Activated effector memory CD4-positive, alpha-beta T cell treated with anti-CD3 and anti-CD28 coated beads, Interleukin-2, amount 50 U/mL, for 16 hours (primary cell): ENCODE results near the gene SKAP1.
"Not testable (repeated sequence)": the region's sequence is repeated elsewhere in the genome, so short reads cannot be mapped to it uniquely, and the experiment has no call there.

Experiments
- DNase-seq: peaks from one replicate; pipeline ENCODE4 v3.0.0-alpha.2; 2020

SKAP1 gene

DNA sequence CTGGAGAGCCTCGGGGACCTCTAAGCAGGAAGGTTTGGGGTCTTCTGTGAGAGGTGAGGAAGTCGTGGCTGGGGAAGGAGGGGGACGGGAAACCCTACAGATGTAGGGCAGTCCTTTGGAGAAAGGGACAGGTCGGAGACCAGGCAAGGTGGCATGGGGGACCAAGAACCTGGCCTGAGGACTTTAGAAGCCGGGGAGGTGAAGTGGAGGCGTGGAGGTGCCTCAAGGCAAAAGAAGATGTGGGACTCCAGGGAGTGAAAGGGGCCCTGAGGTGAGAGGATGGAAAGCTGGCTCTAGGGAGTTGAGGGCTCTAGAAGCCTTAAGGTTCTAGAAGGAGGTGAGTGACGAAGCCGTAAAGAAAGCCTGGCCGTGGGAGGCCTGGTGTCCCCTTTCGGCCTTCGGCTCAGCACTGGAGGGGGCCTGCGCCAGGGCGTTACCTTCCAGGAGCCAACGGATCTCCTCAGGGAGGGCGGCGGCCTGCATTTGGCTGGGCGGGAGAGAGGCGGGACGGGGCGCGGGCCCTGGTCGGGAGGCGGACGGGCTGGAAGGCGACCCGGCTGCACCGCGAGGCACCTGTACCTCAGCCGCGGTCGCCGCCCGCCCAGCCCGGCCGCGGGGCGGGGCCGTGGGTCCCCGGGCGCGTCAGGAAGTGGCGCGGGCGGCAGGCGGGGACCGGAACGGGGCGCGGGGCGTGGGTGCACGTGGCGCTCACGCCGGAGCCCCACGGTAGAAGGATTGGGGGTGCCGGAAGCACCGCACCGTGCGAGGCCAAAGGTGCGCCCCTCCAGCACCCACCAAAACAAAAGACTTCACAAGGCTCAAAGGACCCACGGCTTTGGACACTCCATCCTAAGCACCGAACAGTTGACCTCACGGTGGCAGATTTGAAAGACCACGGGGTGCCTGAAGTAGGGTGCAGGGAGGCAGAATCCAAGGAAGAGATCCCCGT, at the start of gene SKAP1:
SKAP1 (minus strand) TSS at position 577 of the 949 bp plus-strand sequence.
- peak; percentile 90 for DNase-seq

DNA sequence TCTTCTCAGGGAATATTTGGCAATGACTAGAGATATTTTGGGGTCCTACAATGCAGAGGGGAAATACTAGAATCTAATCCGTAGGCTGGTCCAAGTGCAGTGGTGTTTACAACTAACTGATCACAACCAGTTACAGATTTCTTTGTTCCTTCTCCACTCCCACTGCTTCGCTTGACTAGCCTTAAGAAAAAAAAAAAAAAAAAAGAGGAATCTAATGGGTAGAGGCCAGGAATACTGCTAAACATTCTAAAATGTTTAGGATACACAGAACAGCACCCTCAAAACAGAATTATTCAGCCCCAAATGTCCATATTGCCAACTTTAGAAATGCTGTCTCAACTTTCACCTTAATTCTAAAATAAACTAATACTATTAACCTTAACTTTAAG, 49.0 kb upstream of the SKAP1 start:
- no peak for DNase-seq

DNA sequence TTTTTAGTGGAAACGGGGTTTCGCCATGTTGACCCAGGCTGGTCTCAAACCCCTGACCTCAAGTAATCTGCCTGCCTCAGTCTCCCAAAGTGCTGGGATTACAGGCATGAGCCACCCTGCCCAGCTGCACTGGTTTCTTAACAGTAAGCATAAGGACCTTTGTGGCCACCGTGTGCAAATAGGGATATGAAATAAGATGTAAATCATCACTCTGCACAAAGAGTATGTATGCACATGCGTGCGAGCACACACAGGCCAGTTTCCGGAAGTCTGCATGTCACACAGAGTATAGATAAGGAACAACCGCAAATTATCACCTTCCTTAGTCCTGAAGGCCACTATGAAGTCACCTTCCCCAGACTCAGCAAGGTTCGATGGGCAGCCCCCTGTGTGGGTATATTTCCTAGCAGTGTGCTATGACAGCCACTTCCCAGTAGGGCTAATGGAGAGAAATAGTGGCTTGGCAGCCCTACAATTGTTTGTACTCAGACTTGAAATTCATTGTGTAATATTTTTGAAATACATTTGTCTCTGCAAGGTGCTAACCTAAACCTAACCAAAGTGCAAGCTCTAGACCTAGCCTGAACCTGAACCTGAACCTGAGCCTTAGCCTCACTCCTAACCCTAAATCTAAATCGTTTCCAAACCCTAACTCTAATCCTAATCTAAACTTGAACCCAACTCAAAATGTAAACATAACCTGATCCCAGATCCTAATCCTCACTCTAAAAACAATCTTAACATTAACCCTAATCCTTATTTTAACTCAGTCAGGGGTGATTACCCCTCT, 48.4 kb upstream of the SKAP1 start:
- no peak for DNase-seq

DNA sequence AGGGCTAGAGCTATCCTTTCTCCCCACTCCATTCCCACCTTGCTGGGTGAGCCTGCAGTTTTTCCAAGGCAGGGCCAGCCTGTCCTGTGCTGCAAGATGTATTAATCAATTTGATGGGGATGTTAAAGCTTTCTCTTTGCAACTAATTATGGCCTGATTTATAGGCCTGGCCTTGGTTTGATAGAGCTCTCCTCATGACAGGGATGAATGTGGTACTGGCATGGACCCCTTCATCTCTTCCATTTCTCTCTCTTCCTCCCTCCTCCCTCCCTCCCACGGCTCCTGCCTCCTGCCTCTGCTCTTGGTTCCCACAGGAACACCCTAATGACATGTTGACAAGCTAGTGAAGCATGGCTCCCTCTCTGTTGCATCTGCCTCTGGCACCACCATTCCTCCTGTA, 47.2 kb upstream of the SKAP1 start:
- DNase-seq, result no peak

DNA sequence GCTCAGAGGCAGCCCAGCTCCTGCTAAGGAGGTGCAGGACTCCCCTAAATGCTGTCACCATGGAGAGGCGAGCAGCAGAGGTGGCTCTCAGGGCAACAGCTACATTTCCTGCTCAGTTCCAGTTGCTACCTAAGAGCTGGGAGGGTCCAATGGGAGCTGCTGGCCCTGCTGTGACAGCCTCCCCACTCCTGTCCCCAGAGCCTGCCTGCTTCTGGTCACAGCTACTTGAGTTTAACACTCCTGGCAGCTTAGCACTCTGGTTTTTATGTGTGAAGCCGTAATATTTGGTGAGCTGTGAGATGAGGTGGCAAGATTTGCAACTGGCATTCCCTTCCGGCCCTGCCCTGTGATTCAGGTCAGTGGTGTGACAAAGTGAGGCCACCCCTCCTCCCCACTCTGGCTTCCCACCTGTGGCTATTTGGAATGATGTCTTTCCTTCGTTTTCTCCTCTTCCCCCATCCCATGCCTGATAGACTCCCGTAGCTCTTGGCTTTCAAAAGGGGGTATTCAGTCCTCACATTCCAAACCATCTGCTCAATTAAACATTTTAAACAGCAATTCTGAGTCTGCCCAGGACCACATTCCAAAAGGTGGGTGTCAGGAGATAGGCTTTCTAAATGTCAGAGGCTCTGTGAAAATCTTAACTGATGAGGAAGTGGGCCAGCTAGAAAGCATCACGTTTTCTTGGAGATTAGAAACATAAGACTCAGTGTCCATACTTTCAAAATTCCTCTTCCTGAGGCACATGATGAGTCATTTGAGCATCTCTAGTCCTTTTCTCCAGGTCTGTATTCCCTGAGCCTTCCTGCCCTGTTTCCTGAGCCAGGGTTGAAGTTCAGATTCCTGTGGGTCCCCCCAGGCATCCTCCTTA, 42.6 kb upstream of the SKAP1 start:
- no peak for DNase-seq

DNA sequence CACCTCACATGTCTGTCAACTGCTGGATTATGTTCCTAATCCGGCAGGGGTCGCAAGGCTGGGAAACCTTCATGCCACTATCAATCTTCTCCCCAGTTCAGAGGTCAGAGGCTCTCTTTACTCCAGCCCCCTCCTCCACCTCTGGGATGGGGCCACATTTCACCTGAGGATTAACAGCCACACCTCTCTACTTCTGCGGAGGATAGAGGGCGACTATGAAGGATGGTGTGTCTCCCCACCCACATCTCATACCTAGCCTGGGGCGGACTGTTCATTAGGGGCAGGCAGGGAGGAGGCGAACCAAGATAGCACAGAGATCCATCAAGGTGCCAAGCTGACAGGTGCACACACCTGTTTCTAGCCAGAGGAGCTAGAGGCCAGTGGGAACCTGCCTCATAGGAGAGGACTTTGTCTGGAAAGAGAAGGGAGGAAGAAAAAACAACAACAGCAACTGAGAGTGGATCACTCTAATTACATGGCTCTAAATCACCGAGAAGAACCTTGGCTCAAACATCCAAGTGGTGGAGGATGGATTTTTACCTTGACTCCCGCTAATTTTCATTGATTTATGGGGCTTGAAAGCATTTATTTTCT, 41.9 kb upstream of the SKAP1 start:
- DNase-seq, result no peak

DNA sequence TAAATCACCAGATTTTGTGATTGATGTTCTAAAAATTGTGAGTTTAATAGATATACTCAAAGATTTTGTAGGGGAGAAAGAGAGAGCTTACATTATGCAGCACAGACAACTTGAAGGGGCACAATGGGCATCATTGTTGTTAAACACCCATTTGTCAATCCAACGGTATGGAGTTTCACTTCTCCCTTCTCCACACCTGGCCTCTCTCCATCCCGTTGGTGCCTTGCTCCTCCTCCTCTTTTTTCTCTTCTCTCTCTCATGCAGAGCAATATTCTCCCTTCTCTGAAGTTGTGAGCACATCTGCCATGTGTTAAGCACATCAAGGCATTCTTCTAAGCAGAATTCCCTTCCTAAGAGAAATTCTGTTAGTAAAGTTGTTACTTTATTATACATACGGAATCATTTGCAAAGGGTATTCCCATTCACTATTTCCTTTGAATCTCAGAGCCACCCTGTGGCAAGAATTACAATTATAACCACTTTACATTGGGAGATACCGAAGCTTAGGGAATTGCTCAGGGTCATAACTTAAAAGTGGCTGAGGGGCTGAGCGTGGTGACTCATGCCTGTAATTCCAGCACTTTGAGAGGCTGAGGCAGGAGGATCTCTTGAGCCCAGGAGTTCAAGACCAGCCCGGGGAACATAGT, 40.5 kb upstream of the SKAP1 start:
- DNase-seq, result no peak

DNA sequence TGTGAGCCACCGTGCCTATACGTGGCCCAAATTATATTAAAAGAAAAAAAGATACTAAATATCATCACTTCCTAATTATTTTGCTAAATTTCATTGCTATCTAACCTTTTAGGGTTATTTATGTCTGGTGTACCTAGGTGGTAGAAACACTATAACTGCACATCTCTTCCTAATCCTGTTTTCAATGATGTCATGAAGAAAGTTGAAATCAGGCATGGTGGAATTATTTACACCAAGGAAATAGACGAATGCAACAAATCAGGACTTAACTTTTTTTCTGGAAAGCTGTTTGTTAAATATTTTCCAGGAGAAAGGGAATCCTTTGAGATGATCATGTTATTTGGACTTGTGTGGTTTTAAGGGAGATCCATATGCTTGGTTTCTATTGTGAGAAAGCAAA, 39.2 kb upstream of the SKAP1 start:
- no peak for DNase-seq

DNA sequence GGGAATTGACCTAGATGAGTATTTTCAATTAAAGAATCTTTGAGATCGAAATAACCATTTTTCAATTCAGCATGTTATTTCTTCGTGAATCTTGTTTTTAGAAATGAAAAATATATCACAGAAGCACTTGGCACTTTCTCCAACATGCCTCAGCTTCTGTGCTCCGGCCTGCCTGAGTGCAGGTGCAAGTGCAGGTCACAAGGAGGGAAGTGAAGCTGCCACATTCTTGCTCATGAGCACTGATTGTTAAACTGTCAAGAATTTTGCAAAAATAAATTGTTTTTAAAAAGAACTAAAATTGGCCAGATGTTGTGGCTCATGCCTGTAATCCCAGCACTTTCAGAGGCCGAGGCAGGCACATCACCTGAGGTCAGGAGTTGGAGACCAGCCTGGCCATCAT, 38.3 kb upstream of the SKAP1 start:
- no peak for DNase-seq

DNA sequence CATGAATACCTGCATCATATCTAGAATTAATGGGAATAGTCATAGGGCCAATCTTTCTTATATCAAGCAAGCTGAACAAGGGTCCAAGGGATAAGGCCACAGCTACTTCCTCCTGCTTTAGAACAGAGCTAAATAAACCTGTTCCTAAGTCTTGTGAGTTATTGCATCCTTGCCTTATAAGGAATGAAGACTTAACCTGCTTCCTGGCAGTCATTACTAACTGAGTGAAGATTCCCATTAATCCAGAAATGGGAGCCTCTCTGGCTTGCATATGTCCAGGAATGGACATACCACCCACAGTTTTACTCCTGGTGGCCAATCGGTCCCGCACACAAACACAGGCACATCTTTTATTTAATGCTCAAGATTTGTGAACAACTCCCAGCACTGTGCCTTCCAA, 35.9 kb upstream of the SKAP1 start:
- DNase-seq, result no peak

DNA sequence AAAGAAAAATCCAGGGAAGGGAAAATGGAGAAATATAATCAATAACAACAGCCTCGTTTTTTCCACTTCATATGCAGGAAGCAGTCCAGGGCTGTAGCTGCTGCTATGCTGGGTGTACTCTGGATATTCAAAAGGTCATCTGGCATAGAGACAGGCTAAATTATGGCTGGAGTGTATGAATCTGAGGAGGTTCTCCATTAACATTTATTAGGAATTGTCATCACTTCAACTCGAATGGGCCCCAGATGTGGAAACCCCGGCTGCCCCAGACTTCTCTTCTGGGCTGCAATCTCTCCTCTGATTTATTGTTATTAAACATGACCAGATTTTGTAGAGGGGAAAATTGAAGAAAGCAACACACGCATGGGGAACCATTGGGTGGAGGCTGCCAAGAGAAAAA, 33.5 kb upstream of the SKAP1 start:
- no peak for DNase-seq

DNA sequence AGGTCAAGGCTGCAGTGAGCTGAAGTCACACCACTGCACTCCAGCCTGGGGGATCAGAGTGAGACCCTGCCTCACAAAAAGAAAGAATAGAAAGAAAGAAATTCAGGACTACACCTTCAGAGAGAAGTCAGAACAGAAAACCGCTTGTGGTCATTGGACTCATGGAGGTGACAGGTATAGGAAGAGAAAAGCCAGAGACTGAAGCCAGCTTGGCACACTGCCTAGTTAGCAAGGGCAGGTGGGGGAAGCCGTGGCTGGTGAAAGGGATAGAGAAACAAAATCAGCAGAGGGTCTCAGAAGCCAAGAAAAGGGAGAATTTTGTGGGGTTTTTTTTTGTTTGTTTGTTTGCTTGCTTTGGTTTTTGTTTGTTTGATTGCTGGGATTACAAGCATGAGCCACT, 32.9 kb upstream of the SKAP1 start:
- no peak for DNase-seq

DNA sequence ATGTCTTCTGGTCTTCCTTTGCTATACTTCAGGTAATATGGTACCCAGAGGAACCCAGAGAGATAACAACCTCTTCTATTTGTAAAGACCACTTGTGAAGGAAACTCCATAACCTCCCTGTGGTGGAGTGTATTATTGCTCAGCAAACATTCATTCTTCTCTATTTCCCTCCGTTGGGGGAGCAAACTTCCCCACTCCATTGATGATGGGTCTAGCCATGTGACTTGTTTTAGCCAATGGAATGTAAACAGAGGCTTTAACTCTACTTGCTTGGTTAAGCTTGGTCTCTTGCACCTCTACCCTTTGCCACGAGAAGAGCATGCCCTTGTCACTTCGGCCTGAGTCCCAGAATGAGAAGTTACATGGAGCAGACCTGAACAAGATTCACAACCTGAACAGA, 30.0 kb upstream of the SKAP1 start:
- no peak for DNase-seq

DNA sequence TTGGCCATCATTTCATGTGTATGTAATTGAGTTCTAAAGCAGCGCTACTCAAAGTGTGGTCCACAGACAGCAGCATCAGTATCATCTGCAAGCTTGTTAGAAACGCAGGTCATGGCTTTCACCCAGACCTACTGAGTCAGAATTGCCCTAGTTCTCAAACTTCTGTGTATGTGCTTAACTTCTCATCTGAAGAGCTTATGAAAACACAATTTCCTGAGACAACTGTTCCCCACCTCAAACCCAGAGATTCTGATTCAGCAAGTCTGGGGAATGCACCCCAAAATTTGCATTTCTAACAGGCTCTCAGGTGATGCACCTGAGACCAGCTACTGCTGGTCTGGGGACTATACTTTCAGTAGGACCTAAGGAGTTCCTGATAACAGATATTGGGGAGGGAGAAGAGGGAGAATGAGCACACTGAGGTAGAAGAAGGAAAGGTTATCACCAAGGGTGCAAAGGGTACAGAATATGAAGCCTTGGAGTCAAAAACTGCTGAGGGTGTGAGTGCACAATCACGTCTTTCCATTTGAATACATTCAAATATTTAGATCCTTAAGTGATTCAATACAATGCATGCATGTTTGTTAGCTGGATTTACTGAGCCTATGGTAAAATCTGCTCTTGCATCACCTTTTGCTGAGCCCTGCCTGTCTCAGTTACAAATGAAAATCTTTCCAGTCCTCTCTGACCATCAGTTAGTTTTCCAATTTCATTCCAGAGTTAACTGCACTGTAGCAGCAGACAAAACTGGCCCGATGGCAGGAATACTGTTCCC, 29.2 kb upstream of the SKAP1 start:
- DNase-seq, result no peak

DNA sequence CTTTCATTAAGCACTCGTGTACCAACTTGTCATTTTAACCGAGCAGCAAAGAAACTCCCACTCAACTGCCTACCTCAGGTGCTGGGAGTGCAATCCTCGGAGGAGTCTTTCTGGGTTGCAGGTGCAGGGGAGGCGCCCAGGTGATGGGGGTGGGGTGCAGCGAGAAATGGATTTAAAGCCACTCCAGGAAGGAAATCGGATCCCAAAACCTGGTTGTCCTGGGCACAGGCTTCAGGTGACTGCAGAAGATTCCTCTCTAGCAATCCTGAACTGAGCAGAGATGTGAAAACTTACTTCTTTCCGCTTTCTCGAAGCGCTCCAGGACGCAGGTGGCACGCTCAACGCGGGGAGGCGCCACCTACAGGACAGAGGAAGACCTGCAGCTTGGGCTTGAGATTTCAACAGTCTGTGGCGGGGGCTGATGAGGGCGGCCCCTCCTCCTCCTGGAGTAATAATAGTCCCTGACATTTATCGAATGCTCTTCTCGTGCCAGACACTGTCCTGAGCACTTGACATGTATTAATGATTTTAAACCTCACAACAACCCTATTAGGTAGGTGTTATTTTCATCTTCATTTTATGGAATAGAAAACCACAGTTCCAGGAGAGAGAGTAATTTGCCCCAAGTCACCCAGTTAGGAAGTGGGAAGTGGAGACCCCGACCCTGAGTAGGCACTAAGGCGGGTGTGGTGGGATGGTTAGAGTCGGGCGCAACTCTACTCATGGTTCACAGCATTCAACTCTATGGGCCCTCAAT, 27.2 kb upstream of the SKAP1 start:
- peak; percentile 90 for DNase-seq

DNA sequence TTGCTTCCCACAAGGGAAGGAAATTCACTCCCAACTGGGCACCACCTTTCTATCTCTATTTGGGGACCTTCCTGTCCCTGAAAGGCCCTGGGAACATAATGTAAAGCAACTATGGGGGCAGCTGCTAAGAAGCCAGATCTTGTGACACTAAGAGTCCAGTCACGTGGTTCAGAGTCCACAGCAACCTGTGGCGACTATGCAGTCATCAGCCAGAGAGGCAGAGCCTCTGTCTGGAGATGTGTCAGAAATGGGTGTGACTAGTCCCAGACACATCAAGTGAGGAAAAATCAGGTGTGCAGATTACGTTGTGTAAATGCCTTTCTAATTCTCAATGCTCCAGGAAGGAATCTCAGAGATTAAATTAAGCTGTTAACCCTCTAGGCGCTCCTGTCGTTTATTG, 26.6 kb upstream of the SKAP1 start:
- DNase-seq, result peak; percentile 64

DNA sequence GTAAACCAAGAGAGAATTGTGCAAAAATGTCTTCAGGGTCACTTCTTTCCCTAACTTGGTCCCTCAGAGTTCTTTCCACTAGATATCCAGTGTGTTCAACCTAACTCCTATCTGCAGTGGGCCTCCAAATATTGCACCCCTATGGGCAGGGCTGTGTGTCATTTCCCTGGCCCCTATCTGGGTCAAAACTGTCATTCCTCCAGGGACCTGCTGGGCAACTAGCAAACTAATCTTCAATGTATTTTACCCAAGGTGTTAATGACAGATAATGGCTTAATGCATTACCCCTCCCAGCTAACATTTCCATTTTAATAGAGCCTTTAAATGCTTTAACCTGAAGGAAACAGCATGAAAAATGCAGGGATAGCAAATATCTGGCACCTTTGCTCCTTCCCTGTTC, 25.8 kb upstream of the SKAP1 start:
- DNase-seq, result no peak

DNA sequence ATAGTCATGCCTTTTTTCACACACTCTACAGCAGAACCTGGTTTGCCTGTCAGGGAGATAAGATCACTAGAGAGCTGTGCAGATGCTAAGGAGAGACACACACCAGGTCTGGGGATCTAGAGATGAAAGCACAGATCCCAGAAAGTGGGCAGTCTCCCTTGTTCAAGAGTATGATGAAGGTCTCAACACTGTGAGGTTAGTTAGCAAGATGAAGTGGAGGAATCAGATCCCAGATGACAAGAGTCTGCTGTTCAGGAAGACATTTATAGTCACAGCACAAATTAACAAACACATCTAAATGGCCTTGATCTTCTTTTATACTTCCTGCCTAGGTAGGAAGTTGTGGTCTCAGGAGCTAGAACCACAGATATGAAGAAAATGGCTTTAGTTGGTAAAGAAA, 23.4 kb upstream of the SKAP1 start:
- no peak for DNase-seq

DNA sequence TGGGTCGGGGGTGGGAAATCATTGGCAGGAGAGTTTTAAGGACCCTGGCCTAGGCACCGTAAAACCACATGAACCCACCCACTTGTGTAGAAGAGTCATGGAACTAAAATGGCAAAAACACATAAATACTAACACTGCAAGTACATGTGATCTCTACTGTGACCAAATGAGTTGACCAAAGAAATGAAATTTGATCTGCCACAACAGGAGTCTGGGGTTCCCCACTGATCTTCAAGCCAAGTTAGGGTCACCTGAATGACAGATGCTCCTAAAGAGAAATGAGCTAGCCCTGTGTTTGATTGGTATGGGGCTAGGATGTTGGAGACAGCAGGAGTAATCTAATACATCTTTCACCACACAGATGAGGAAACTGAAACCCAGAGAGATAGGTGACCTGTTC, 21.5 kb upstream of the SKAP1 start:
- no peak for DNase-seq

DNA sequence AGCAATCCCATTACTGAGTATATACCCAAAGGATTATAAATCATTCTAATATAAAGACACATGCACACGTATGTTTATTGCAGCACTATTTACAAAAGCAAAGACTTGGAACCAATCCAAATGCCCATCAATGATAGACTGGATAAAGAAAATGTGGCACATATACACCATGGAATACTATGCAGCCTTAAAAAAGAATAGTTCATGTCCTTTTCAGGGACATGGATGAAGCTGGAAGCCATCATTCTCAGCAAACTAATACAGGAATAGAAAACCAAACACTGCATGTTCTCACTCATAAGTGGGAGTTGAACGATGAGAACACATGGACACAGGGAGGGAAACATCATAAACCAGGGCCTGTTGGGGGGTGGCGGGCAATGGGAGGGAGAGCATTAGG, 19.3 kb upstream of the SKAP1 start:
- DNase-seq, result not testable (repeated sequence)

DNA sequence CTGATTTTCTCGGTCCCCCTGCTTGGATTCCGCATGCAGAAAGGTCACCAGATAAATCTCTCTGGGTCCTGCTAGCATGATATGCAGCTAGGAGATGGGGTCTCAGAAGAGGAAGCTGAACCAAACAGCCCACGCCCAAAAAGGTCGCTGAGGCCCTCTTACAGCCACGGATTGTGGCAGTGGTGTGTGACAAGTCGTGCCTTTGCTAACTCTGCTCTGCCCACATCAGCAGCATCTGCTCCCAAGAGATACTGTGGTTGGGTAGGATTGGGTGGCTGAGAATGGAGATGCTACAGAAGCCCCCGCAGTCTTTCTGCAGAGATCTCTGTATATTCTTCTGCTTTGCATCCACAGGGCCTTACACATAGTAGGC, 15.2 kb upstream of the SKAP1 start:
- DNase-seq, result no peak
